HK-2 (cell line): Measurements from ENCODE around the gene CCDC27.
A peak's percentile ranks its signal among the peaks of the same experiment; 100 is the strongest.

Source experiments
- DNase-seq: peaks from one replicate; pipeline ENCODE4 v3.0.0-alpha.2; 2018; ENCODE audit not compliant: unreplicated experiment

The CCDC27 gene

DNA sequence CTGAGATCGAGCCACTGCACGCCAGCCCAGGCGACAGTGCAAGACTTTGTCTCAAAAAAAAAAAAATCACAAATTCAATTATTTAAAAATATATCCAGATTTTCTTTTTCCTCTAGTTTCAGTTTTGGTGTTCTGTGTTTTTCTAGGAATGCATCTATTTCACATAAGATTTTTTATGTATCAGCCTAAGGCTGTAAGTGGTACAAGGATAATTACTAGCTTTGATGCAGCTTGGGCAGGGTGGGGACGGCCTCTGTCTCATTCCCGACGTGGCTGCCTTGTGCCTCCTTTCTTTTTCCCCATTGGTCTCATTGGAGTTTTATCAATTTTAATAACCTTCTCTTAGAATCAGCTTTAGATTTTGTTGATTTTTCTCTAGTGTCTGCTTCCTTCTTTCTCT lies 6.9 kb downstream of the CCDC27 start:
- DNase-seq, result no peak

DNA sequence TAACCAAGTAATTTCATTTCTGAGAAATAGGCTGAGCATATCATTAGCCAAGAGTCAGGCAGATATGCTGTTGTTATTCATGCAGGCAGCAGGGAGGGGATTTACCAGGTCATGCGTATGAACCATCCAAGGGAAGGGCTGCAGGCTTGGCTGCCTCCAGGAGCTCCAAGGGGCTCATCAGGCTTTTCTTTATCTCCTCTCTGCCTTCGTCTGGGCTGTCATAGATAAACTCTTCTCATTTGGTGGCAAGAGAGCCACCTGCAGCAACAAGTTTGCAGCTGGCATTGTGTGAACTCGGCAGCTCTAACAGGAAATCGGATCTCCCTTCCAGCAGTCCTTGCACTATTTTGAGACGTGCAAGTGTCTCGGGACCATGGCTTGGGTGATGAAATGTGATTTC lies 7.5 kb downstream of the CCDC27 start:
- no peak for DNase-seq

DNA sequence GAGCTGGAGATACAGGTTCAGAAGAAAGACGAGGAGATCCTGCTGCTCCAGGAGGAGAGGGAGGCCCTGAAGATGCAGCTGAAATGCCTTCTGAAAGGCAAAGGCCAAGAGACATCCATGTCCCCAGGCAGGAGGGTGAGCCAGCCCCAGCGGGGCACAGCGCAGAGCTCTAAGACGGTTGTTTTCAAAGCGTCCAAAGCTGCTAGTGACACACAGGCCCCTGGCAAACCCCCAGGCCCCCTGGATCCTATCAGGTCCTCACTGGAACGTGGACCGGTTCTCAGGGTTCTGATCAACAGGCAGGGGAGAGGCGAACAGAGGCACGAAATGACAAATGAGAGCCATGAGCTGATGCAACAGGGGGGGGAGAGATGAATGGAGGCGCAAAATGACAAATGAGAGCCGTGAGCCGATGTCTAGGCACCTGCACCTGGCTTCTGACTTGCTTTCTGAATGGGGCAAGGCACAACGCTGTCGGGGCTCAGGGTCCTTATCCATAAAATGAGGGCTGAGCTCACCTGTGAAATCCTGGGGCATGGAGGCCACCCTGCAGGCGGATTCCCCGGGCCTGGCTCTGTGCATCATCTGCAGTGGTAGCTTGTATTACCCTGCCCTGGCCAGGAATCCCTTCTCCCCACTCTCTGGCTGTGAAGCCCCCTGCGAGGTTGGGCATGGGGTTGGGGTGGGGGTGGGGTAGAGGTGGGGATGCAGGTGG lies 9.2 kb downstream of the CCDC27 start:
- DNase-seq, result no peak

DNA sequence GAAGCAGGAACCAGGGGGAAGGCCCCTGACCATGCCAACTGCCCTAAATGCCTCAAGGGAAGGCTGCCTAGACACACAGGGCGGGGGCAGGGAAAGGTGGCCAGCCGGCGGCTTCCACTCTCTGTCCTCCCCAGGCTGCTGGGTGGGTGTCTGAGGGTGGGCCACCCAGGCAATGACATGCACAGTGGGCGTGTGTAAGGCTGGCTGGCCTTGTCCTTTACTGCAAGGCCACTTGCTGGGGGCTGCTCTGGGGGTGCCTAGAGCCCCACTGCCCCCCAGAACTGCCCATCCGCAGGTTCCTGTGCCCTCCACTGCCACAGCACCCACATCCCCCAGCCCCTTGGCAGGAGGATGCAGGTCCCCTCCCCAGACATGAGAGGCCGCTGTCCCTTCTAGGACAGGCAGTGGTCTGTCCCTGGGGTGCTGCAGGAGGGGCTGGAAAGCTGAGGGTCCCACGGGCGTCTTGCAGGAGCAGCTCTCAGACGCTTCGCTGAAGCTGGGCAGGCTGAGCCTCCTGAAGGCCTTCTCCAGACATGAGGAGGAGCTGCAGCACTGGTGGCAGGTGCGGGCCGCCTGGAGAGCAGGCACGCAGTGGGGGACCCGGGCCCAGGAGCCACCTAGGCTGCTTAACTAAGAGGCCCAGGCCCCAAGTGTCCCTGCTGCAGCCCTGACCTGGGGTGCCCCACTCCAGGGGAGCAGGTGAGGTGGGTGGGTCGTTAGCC lies 10.1 kb downstream of the CCDC27 start:
- DNase-seq, result no peak

DNA sequence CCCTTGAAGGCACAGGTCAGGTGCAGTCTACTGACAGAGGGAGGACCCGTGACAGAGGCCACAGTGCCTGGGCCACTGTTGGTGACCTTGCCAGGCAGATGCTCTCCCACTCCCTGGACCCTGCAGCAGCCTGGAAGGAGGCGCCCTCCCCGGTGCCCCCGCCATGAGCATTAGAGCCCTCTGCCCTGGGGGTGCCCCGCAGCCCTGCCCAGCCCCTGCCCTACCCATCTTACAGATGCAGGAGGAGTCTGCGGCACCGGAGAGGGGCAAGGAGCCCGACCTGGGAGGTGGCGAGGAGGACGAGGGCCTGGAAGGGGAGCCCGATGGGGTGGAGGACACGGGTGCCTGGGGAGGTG lies 10.6 kb downstream of the CCDC27 start:
- DNase-seq, result no peak

DNA sequence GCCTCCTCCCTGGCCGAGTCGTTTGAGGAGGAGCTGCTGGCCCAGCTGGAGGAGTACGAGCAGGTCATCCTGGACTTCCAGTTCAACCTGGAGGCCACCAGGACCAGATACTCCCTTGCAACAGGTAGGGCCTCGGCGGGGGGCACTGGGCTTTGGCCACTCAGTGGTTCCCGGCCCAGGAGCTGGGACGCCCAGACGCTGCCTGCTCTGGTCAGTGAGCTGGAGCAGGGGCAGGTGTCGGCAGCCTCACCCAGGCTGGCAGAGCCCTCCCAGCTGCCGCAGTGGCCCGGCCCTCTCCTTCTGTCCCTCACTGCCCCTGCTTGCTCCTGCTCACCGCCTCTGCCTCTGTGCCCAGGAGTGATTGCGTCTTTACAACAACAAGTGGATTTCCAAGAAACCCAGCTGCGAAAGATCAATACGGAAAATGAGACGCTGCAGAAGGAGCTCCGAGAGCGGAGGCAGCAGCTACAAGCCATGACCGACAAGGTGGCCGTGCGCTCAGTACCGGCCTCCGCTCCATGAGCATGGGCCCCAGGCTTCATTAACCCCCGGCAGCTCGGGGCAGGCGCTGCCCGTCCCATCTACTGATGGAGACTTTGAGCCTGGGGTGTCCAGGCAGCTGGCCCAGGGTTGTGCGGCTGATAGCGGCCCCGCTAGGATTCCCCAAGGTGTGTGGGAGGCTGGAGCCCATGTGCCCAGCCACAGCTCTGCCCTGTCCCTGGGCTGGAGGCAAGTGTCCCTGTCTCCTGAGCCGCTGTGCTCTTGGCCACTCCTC lies 11.3 kb downstream of the CCDC27 start:
- no peak for DNase-seq

DNA sequence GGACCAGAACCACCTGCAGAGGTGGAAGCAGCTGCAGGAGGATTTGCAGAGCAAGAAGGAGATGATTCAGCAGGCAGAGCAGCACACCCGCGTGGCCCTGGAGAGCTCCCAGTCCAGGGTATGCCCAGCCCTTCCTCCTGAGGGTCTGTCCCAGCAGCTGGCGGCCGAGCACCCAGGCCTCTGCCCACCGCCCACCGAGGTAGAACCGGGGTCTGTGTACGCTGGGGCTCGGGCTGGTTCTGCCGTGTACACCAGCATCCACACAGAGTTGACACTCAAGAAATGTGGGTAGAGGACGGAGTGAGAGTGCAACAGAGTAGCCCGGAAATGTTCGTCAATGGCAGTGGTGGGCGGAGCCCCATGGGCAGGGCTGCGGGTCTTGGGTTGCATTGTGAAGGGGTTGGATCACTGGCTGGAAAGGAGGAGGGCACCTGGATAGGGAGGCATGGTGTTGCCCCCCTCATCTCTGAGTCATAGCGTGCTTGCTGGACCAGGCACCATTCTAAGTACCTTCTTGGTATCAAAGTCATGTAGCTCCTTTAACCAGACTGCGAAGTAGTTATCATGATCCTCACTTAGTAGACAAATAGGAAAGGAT lies 15.2 kb downstream of the CCDC27 start:
- DNase-seq, result no peak

DNA sequence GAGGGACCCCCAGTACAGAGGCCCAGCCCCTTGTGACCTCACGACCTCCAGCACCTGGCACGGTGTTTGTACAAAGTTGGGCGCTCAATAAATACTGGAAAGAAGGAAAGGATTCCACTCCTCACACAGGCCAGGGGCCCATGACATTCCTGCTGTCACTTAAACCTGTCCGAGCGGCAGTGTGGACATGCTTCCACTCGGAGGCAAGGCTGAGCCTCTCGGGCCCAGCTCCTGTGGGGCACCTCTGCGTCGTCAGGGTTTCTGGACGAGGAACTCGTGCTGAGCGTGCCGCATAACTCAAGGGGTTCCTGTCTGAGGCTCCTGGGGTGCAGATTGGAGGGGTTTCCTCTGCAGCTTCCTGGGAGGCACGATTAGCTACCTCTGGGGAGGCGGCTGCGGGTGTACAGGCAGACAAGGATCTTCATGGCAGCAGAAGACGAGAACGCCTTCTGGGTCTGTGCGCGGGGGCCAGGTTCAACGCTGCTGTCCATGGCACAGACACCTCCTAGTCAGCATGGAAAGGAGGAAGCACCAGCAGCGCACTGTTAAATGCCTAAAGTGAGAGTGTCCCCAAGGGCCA lies 16.7 kb downstream of the CCDC27 start:
- DNase-seq, result no peak

DNA sequence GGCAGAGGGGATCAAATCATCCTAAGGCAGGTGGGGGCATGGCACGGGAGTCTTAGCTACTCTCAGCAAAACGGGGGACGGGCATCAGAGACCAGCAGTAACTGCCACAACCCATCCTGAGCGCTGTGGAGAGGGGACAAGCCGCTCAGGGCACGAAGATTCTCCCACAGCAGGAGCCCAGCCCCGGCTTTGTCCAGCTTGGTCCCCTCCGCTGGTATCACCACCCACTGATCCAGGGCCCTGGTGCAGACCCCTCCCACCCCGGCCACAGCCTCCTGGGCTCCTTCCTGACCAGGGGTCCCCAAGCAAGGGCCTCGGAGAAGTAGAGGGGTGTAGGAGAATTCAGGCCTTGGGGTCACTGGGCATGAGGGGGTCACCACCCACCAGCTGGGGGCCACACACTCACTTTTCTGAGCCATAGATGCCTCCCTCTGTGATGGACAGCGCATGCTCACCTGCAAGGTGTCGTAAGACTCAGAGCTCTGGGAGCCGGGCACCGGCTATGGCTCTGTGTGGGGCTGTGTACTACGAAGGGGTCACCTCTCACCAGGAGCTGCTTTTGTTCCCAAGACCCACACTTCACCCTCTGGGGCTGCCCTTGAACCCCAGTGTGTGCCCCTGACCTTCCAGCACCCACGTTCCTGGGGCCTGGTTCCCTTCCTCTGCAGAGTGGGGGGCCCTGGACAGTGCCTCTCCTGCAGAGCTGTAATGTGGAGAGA lies 18.0 kb downstream of the CCDC27 start:
- DNase-seq, result no peak

DNA sequence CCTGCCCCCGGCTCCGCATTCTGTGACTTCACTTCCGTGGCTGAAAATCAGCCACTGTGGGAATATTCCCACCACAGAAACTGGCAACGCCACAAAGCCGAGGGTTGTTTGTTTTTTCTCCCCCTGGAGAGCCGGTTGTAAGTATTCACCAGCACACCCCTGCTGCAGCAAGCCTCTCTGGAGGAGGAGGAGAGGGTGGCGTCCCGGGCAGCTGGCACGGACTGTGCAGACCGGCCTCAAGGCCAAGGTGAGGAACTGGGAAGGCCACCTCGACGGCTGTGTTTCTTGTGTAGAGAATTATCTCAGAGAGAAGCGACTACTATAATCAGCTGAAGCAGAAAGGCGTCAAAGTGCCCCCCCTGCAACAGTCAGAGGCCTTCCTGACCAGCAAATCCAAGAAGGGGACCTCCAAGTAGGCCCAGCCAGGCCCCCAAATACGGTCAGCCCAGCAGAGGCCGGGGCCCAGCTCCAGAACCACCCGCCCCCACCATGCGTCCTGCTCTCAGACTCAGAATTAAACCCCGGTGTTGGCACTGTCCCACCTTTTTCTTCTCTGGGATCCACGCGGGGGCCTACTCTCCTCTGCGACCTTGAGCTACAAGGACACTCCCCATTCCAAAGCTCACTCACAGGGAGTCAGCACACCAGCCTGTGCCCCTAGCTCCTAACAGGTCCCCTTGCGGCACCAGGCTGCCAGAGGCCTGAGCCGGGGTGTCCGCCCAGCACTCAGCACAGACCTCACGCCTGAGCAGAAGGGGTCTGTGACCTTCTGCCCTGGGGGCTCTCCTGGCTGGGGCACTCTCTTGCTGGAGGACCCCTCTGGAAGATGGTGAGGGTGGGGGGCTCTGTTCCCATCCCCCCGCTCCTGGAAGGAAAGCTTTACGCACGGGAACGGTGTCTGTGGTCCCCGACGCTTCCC lies 19.1 kb downstream of the CCDC27 start:
- DNase-seq, result no peak

DNA sequence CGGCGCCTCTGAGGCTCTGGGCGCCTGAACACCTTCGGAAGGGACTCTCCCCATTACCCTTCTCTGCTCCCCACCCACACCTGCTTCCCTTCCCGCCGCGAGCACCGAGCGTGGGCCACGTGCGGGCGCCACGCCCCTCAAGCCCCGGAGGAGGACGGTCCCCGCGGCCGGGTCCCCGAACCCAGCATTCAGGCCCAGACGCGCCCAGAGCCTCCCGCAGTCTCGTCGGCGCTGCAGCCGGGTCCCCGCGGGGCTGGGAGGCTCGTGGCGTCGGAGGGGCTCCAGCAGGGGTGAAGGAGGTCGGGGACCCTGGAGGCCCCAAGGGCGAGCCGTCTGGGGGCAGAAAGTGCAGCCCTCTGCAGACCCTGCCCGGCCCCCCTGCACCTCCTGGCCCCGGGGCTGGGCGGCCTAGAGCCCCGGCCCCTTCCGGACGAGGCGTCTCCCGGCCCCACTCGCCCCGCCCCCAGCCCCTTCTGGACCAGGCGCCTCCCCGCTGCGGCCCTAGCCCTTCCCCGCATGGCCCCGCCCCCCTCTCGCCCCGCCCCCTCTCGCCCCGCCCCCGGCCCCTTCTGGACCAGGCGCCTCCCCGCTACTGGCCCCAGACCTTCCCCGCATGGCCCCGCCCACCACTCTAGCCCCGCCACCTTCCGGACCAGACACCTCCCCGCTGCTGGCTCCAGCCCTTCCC lies 19.9 kb downstream of the CCDC27 start:
- DNase-seq, result peak; percentile 93

DNA sequence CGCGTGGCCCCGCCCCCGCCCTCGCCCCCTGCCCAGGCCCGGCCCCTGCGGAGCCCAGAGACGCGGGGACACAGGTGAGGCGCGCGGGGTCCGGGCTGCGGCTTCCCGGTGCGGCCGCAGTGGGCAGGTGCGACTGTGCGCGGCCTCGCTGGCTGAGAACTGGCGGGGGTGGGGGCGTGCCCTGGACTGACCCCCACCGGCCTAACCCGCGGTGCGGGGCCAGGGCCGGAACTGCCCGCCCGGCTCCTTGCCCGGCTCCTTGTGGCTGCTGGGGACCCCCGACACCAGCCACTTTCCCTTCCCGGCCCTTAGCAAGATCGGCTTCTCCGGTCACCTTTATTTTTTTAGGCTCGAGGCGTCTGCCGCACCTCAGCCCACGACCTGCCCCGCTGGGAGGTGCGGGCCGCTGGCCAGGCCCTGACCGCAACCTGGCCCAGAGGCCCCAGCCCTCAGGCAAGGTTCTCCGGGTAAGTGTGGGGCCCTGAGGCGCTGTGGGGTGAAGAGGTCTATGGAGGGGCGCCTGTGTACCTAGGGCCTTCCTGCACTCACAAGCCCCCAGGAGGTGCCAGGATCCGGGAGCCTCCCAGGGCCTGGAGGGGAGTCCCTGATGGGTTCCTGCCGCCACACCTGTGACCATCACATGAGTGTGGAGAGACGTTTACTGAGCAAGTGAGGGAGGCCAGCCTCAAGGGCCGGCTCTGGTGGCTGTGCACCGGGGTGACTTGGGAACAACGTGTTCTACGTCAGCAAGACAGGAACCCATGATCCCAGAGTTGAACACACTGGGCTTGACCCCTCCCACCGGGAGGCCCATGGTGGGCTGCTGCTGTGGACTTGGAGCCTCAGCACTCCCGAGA lies 20.7 kb downstream of the CCDC27 start, which contains the start of gene SMIM1:
Gene SMIM1, plus strand, starts transcription at position 35 of the 857 bp plus-strand sequence. CDS start 2,625 bp downstream, outside the sequence.
- DNase-seq, result no peak

DNA sequence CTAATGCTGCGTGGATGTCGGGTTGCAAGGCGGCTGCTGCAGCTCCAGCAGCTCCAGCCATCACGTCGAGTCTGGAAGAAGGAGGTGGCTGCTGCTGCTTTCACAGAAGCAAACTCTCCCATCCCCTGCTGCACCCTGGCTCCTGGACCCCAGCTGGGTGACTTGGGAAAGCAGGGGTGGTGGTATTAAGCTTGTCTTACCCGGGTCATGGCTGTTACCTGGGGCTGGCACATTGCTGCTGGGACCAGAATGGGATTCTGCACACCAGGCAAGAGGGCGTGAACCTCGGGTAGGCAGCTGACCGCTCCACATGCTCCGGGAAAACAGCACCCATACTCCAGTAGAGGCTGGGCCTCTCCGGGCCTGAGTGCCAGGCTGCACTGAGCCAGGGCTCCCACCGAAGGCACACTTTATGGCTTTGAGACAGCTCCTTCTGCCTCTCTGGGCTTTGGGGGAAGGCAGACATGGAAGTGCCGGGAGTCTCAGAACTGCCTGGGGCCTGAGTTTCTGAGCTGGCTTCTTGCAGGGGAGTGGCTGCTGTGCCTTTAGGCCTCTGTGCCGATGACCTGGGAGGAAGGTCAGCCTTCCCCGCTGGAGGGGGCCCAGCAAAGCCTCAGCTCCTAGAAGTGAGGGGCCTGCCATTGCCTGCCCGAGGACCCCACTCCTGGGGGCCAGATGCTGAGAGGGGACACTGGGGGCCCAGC lies 21.5 kb downstream of the CCDC27 start:
- DNase-seq, result no peak

DNA sequence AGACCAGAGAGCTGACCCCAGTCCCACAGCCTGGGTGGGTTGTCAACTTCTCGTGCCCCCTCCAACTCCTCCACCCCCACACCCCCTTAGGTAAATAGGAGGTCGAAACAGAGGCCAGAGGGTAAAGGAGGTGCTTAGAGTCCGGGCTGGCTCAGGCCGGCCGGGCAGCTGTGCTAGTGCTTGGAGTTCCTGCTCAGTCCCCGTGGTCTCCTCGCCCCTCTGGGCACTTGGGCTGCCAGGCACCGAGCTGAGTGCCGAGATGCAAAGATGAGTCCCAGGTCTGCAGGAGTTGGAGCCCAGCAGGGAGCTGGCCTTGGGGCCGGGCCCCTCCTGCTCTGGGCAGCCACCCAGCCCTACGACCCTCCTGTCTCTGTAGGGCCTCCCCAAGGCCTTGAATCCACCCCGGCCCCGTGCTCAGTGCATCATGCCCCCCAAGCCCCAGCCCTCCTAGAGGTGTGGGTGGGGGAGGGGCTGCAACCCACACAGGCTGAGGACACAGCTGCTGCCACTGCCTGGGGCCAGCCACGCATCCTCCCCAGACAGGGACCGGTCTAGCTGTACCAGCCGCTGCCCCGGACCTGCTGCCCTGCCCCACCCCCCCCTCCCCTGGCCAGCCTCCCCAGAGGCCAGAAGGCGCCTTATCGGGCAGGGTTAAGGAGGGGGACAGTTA lies 22.2 kb downstream of the CCDC27 start:
- DNase-seq, result no peak

DNA sequence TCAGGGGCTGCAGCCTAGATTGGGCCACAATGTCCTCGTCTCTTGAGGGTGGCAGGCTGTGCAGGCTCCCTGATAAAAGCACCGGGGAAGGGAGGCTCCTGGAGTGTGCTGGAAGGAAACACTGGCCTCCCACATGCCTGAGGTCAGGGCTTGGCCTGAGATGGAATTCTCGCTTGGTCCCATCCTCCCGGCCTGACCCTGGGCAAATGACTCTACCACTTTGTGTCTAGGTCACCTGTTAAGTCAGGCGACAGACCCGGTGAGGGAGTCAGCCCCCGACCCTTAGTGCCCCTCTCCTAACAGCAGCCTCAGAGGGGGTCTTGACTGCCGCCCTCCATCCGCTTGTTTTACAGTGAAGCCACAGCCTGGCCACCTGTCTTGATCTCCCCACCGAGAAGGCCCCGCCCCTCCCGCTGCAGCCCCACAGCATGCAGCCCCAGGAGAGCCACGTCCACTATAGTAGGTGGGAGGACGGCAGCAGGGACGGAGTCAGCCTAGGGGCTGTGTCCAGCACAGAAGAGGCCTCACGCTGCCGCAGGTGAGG lies 22.8 kb downstream of the CCDC27 start:
- DNase-seq, result peak; percentile 37

DNA sequence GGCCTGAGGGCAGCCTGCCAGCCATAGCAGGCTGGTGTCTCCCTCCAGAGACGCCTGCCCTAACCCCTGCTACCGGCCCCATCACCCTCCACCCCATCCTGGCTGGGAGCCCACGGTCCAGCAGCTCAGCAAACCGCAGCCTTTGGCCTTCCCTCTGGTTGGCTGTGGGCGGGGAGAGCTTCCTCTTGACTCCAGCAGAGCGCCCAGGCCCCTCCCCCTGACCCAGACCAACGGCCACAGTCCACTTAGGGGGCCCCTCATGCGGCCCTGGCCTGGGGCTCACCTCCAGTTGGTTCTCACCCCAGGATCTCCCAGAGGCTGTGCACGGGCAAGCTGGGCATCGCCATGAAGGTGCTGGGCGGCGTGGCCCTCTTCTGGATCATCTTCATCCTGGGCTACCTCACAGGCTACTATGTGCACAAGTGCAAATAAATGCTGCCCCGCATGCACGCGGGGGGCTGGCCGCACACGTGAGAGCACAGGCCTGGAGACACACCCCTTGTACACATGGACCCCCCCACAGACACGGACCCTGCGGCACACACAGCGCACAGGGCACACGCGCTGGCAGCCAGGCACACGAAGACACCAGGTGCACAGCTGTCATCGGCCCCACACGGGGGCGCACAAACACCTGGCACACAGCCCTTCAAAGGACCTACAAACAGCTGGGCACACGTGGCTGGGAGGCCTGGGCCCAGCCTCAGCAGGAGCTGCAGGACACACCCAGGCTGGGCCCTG lies 23.4 kb downstream of the CCDC27 start:
- DNase-seq, result peak; percentile 85
